H1 (cell line): ENCODE results near the gene GLT8D1. TPM values are rescaled to one million over a fixed set of nuclear protein-coding genes. Genes with fewer than 3 reads are reported as not detected.
A peak's percentile ranks its signal among the peaks of the same experiment; 100 is the strongest.

Source experiments
- BACH1 ChIP-seq: IDR thresholded peaks from 2 replicates; pipeline ENCODE4 v1.6.1; 2012; ENCODE audit warnings: low read length, improper control_type of control experiment
- BRCA1 ChIP-seq: IDR thresholded peaks from 2 replicates; pipeline ENCODE4 v1.6.1; 2012; ENCODE audit warnings: low read depth, low read length, improper control_type of control experiment
- CEBPB ChIP-seq: IDR thresholded peaks from 2 replicates; pipeline ENCODE4 v1.6.1; 2012; ENCODE audit warnings: low read depth, low read length
- CHD1 ChIP-seq: IDR thresholded peaks from 2 replicates; pipeline ENCODE4 v1.6.1; 2012; ENCODE audit warnings: low read depth, low read length, improper control_type of control experiment
- CREB1 ChIP-seq: IDR thresholded peaks from 2 replicates; pipeline ENCODE4 v1.6.1; 2012; ENCODE audit warnings: inconsistent platforms
- EGR1 ChIP-seq: IDR thresholded peaks from 2 replicates; pipeline ENCODE4 v1.6.1; 2011; ENCODE audit warnings: low read depth, low read length, borderline replicate concordance
- EZH2 ChIP-seq: fragments of 200-600 bp; sonication (generic); IDR thresholded peaks from 2 replicates; pipeline ENCODE4 v1.7.1; 2012; ENCODE audit warnings: low read depth, mild to moderate bottlenecking, moderate library complexity, low read length, inconsistent platforms; ENCODE audit not compliant: severe bottlenecking
- JUND ChIP-seq: IDR thresholded peaks from 2 replicates; pipeline ENCODE4 v1.6.1; 2011; ENCODE audit warnings: mild to moderate bottlenecking, improper control_type of control experiment, low read length
- KDM5A ChIP-seq: fragments of 200-600 bp; IDR thresholded peaks from 2 replicates; pipeline ENCODE4 v1.7.1; 2012; ENCODE audit warnings: mild to moderate bottlenecking, low read length, inconsistent platforms, mixed read lengths
- NRF1 ChIP-seq: IDR thresholded peaks from 2 replicates; pipeline ENCODE4 v1.6.1; 2011; ENCODE audit warnings: mild to moderate bottlenecking, low read depth, low read length, improper control_type of control experiment
- POLR2A ChIP-seq, 2 experiments: IDR thresholded peaks; 1 replicate in 1 of 2; 2 replicates in 1 of 2; pipeline ENCODE4 v1.6.1; 2011; ENCODE audit warnings: low read depth in 2 of 2, low read length in 2 of 2, mild to moderate bottlenecking in 2 of 2; ENCODE audit errors: control extremely low read depth in 1 of 2
- POLR2AphosphoS5 ChIP-seq: IDR thresholded peaks from 2 replicates; pipeline ENCODE4 v1.6.1; 2011; ENCODE audit warnings: low read depth, low read length
- RXRA ChIP-seq: IDR thresholded peaks from 2 replicates; pipeline ENCODE4 v1.6.1; 2011; ENCODE audit warnings: low read depth, mild to moderate bottlenecking, low read length, moderate library complexity; ENCODE audit not compliant: insufficient read depth
- SIX5 ChIP-seq: IDR thresholded peaks from 2 replicates; pipeline ENCODE4 v1.6.1; 2011; ENCODE audit warnings: mild to moderate bottlenecking, low read depth, low read length
- SP2 ChIP-seq: IDR thresholded peaks from 2 replicates; pipeline ENCODE4 v1.6.1; 2012; ENCODE audit warnings: mild to moderate bottlenecking, low read length, inconsistent platforms
- SRF ChIP-seq: IDR thresholded peaks from 2 replicates; pipeline ENCODE4 v1.6.1; 2011; ENCODE audit warnings: mild to moderate bottlenecking, low read depth, low read length, moderate library complexity
- TBP ChIP-seq: IDR thresholded peaks from 2 replicates; pipeline ENCODE4 v1.6.1; 2011; ENCODE audit warnings: low read depth, low read length, improper control_type of control experiment
- ZNF274 ChIP-seq: IDR thresholded peaks from 2 replicates; pipeline ENCODE4 v1.7.0; 2012; ENCODE audit warnings: low read length, borderline replicate concordance; ENCODE audit errors: extremely low read depth
- polyA plus RNA-seq, 7 experiments: library from polyadenylated mRNA; depleted of rRNA in 3 of 7; stranded (reverse) in 5 of 7; unstranded in 2 of 7; fragments of >200 nt in 5 of 7; fragments of 200-250 nt in 2 of 7; gene quantifications; 1 replicate in 5 of 7; 2 replicates in 1 of 7; 4 replicates in 1 of 7; pipeline versions ENCODE4 v1.2.1 to v1.2.3, GENCODE V29; 2011 to 2013; ENCODE audit warnings: missing spikeins in 2 of 7, mixed read lengths in 2 of 7
- total RNA-seq: library from RNA; stranded (reverse); fragmentation: NEBNext Ultra II Directional; extraction: Animal tissue kit (Norgen Biotek cat#: 25700); gene quantifications from 2 replicates; pipeline ENCODE4 v1.2.1, GENCODE V29; 2021
- TF ChIP-seq, protein P1 (sequence below): IDR thresholded peaks from 2 replicates; pipeline ENCODE4 v1.6.1; 2012; ENCODE audit warnings: inconsistent platforms
- TF ChIP-seq, protein P2 (sequence below): IDR thresholded peaks from 2 replicates; pipeline ENCODE4 v1.6.1; 2011; ENCODE audit warnings: low read depth, mild to moderate bottlenecking, low read length; ENCODE audit not compliant: insufficient read depth
- TF ChIP-seq, protein P3 (sequence below), 3 experiments: IDR thresholded peaks; 1 replicate in 2 of 3; 2 replicates in 1 of 3; pipeline versions ENCODE4 v1.5.1 to v1.6.1; 2011; ENCODE audit warnings: low read length in 3 of 3, mild to moderate bottlenecking in 3 of 3, inconsistent platforms in 2 of 3, low read depth in 1 of 3, moderate library complexity in 1 of 3; ENCODE audit not compliant: insufficient read depth in 1 of 3; ENCODE audit errors: control extremely low read depth in 1 of 3

GLT8D1 gene
- total and polyA plus RNA-seq, 2 of the 8 experiments (the other 6 are each of a cell fraction or from before 2014, with no cell fraction given), result 29.0 to 33.6 TPM

DNA sequence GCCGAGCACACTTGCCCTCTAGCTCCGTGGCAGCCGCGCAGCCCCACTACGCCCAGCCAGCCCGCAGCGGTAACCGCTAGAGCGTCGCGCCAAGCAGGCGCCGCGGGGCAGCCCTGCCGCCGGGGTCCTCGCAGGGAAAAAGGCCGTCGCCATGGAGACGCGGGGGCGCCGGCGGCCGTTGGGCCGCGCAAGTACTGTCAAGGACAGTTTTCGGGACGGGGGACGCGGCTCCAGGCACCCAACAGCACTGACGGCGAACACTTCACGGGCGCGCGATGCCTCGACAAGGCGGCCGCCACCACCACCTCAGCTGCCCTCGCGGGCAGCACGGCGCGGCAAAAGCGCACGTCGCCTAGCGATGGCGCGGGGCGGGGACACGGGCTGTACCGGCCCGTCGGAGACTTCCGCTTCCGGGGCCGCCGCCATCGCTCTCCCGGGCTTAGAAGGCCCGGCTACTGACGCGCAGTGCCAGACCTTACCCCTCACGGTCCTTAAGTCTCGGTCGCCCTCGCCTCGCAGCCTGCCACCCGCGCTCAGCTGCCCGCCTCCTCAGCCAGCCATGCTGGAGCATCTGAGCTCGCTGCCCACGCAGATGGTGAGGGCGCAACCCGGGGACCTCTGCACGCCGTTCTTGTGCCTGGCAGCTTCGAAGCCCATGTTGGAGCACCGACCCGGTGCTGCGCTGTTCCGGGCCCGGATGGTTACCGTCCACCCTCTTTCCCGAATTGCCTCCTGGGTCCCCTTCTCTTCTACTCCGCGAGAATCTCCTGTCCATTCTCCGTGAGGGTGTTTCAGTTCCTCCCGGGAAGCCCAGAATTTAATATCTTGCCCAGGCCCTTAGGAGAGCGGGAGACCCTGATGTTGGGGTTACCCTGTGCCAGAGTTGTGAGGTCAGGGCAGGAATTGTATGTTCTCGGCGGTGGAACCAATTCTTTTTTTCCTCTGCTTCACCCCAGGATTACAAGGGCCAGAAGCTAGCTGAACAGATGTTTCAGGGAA, at the start of gene GLT8D1, which contains the start of gene SPCS1 (continued):
- TF ChIP-seq, protein P1, sequence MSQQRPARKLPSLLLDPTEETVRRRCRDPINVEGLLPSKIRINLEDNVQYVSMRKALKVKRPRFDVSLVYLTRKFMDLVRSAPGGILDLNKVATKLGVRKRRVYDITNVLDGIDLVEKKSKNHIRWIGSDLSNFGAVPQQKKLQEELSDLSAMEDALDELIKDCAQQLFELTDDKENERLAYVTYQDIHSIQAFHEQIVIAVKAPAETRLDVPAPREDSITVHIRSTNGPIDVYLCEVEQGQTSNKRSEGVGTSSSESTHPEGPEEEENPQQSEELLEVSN, result peak; percentile 68; the same call in 1 of the 2 replicates
- TF ChIP-seq SP2, result no peak
- no peak for TF ChIP-seq BRCA1
- TF ChIP-seq CREB1, result peak; percentile 83
- peak; percentile 60 for TF ChIP-seq TBP
- TF ChIP-seq SIX5, result no peak
- TF ChIP-seq, protein P2, sequence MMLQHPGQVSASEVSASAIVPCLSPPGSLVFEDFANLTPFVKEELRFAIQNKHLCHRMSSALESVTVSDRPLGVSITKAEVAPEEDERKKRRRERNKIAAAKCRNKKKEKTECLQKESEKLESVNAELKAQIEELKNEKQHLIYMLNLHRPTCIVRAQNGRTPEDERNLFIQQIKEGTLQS, result no peak
- no peak; the same call in 1 of the 2 replicates for TF ChIP-seq CHD1
- TF ChIP-seq, protein P3, sequence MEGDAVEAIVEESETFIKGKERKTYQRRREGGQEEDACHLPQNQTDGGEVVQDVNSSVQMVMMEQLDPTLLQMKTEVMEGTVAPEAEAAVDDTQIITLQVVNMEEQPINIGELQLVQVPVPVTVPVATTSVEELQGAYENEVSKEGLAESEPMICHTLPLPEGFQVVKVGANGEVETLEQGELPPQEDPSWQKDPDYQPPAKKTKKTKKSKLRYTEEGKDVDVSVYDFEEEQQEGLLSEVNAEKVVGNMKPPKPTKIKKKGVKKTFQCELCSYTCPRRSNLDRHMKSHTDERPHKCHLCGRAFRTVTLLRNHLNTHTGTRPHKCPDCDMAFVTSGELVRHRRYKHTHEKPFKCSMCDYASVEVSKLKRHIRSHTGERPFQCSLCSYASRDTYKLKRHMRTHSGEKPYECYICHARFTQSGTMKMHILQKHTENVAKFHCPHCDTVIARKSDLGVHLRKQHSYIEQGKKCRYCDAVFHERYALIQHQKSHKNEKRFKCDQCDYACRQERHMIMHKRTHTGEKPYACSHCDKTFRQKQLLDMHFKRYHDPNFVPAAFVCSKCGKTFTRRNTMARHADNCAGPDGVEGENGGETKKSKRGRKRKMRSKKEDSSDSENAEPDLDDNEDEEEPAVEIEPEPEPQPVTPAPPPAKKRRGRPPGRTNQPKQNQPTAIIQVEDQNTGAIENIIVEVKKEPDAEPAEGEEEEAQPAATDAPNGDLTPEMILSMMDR (IDR thresholded peaks at IDR 0.05; ENCODE audit: control extremely low read depth in 1 of 3, insufficient read depth in 1 of 3, low read depth in 1 of 3, low read length in 3 of 3), result no peak
- no peak for TF ChIP-seq EGR1
- TF ChIP-seq POLR2A (IDR thresholded peaks at IDR 0.05; ENCODE audit: control extremely low read depth in 1 of 2, low read depth in 2 of 2, low read length in 2 of 2), result peak in 1 of 2 experiments; percentile 83; a peak in 2 of 3 replicates
- no peak for TF ChIP-seq NRF1
- TF ChIP-seq ZNF274, result no peak
- TF ChIP-seq SRF, result no peak
- TF ChIP-seq POLR2AphosphoS5, result peak; percentile 72; the same call in 1 of the 2 replicates
- TF ChIP-seq RXRA, result no peak
- TF ChIP-seq CEBPB, result no peak
- TF ChIP-seq BACH1, result no peak
- no peak for TF ChIP-seq JUND
- peak; percentile 71 for TF ChIP-seq KDM5A
- TF ChIP-seq EZH2, result no peak
